IMR-90 (cell line): Measurements from ENCODE around the gene ATG3. TPM values are rescaled to one million over a fixed set of nuclear protein-coding genes. Genes with fewer than 3 reads are reported as not detected.

Experiments used
- ATAC-seq: fragments of 200-7000 bp; cut with Tn5 transposase; 2 replicates; pipeline ENCODE4 v1.9.1; 2020; ENCODE audit warnings: low read depth, mild to moderate bottlenecking, moderate library complexity
- BruUV-seq: library from RNA; stranded (reverse); fragments of 400-500 nt; replicated peaks from 2 replicates; lab custom pipeline; 2021; lab: Mats Ljungman, UMichigan
- CTCF ChIA-PET: fragments of 300-600 bp; formaldehyde crosslinking; extraction: SDS; loops from one replicate; lab custom pipeline; 2021; ENCODE audit warnings: antibody characterized with exemption; lab: Yijun Ruan, JAX
- POLR2A ChIA-PET: fragments of 300-600 bp; sonication (Branson Sonifier 250); formaldehyde crosslinking; loops from one replicate; lab custom pipeline; 2022; ENCODE audit warnings: antibody characterized with exemption; ENCODE audit not compliant: unreplicated experiment; lab: Charles Lee
- DNase-seq: peaks from one replicate; pipeline ENCODE4 v3.0.0; 2013
- H2AFZ ChIP-seq: replicated peaks from 2 replicates; pipeline ENCODE3; 2013; ENCODE audit warnings: low read length, mild to moderate bottlenecking; ENCODE audit not compliant: poor library complexity
- H2AK5ac ChIP-seq: 2 replicates; pipeline ENCODE4 v1.6.1; 2013; ENCODE audit warnings: low read depth, low read length, inconsistent platforms
- H2AK9ac ChIP-seq: replicated peaks from 2 replicates; pipeline ENCODE3; 2013; ENCODE audit warnings: mild to moderate bottlenecking, low read depth, low read length, moderate library complexity; ENCODE audit not compliant: poor library complexity
- H2BK120ac ChIP-seq: 2 replicates; pipeline ENCODE4 v1.6.1; 2013; ENCODE audit warnings: low read depth, low read length, inconsistent platforms
- H2BK15ac ChIP-seq: 3 replicates; pipeline ENCODE4 v1.6.1; 2013; ENCODE audit warnings: low read depth, low read length, inconsistent platforms
- H2BK20ac ChIP-seq: 2 replicates; pipeline ENCODE4 v1.6.1; 2013; ENCODE audit warnings: low read depth, mild to moderate bottlenecking, inconsistent platforms, low read length, moderate library complexity
- H2BK5ac ChIP-seq: 2 replicates; pipeline ENCODE4 v1.6.1; 2013; ENCODE audit warnings: mild to moderate bottlenecking, low read depth, low read length, inconsistent platforms; ENCODE audit not compliant: poor library complexity, severe bottlenecking
- H3K14ac ChIP-seq: replicated peaks from 2 replicates; pipeline ENCODE4 v1.6.1; 2013; ENCODE audit warnings: low read depth, low read length, inconsistent platforms
- H3K18ac ChIP-seq: 2 replicates; pipeline ENCODE4 v1.6.1; 2013; ENCODE audit warnings: low read depth, low read length, control low read depth
- H3K23ac ChIP-seq: 2 replicates; pipeline ENCODE4 v1.6.1; 2013; ENCODE audit warnings: low read depth, low read length, inconsistent platforms
- H3K27ac ChIP-seq: 2 replicates; pipeline ENCODE4 v1.5.1; 2013; ENCODE audit warnings: mild to moderate bottlenecking, control low read depth, low read length; ENCODE audit not compliant: insufficient read depth
- H3K27me3 ChIP-seq: 2 replicates; pipeline ENCODE4 v1.6.1; 2013; ENCODE audit warnings: low read length; ENCODE audit not compliant: control insufficient read depth, insufficient read depth
- H3K36me3 ChIP-seq: 2 replicates; pipeline ENCODE4 v1.6.1; 2013; ENCODE audit warnings: low read length, mixed read lengths; ENCODE audit not compliant: control insufficient read depth, insufficient read depth
- H3K4ac ChIP-seq: 2 replicates; pipeline ENCODE4 v1.6.1; 2013; ENCODE audit warnings: low read depth, low read length, inconsistent platforms
- H3K4me1 ChIP-seq: 2 replicates; pipeline ENCODE4 v1.6.1; 2013; ENCODE audit warnings: low read length, mixed read lengths; ENCODE audit not compliant: control insufficient read depth, insufficient read depth
- H3K4me2 ChIP-seq: 2 replicates; pipeline ENCODE4 v1.6.1; 2013; ENCODE audit warnings: low read depth, mild to moderate bottlenecking, control low read depth, low read length, moderate library complexity
- H3K4me3 ChIP-seq: 2 replicates; pipeline ENCODE4 v1.5.1; 2013; ENCODE audit warnings: low read depth, mild to moderate bottlenecking, control low read depth, low read length, moderate library complexity; ENCODE audit not compliant: insufficient read depth
- H3K56ac ChIP-seq: 2 replicates; pipeline ENCODE4 v1.6.1; 2013; ENCODE audit warnings: low read length, inconsistent platforms; ENCODE audit not compliant: insufficient read depth; ENCODE audit errors: extremely low read depth
- H3K79me1 ChIP-seq, 2 experiments: 2 replicates each; pipeline ENCODE4 v1.6.1; 2013; ENCODE audit warnings: low read length in 2 of 2, inconsistent platforms in 1 of 2, low read depth in 1 of 2
- H3K9ac ChIP-seq: 2 replicates; pipeline ENCODE4 v1.6.1; 2013; ENCODE audit warnings: low read depth, low read length, control low read depth
- H3K9me1 ChIP-seq: 2 replicates; pipeline ENCODE4 v1.6.1; 2013; ENCODE audit warnings: low read length, inconsistent platforms; ENCODE audit not compliant: insufficient read depth
- H3K9me3 ChIP-seq: 2 replicates; pipeline ENCODE4 v1.6.1; 2013; ENCODE audit warnings: low read length; ENCODE audit not compliant: control insufficient read depth, insufficient read depth
- H4K20me1 ChIP-seq: 2 replicates; pipeline ENCODE4 v1.6.1; 2013; ENCODE audit warnings: low read length, inconsistent platforms; ENCODE audit not compliant: insufficient read depth
- H4K5ac ChIP-seq: 2 replicates; pipeline ENCODE4 v1.6.1; 2013; ENCODE audit warnings: mild to moderate bottlenecking, low read depth, low read length, control low read depth
- H4K8ac ChIP-seq, 2 experiments: 2 replicates each; pipeline ENCODE4 v1.6.1; 2013; ENCODE audit warnings: low read depth in 2 of 2, low read length in 2 of 2, control low read depth in 1 of 2, inconsistent platforms in 1 of 2
- H4K91ac ChIP-seq: 2 replicates; pipeline ENCODE4 v1.6.1; 2013; ENCODE audit warnings: low read depth, low read length, inconsistent platforms; ENCODE audit not compliant: insufficient read depth
- CEBPB ChIP-seq: IDR thresholded peaks from 2 replicates; pipeline ENCODE4 v1.6.1; 2012; ENCODE audit warnings: low read depth, low read length, improper control_type of control experiment
- CTCF ChIP-seq: conservative IDR thresholded peaks from 2 replicates; pipeline ENCODE4 v1.5.1; 2012; ENCODE audit warnings: mild to moderate bottlenecking, low read depth, low read length, improper control_type of control experiment
- FOS ChIP-seq: fragments of 150-350 bp; IDR thresholded peaks from 2 replicates; pipeline ENCODE4 v1.6.1; 2016; ENCODE audit warnings: low read depth, low read length
- MXI1 ChIP-seq: IDR thresholded peaks from 2 replicates; pipeline ENCODE4 v1.6.1; 2012; ENCODE audit warnings: low read depth, mild to moderate bottlenecking, low read length, moderate library complexity, borderline replicate concordance
- POLR2A ChIP-seq: IDR thresholded peaks from 2 replicates; pipeline ENCODE4 v1.6.1; 2012; ENCODE audit warnings: mild to moderate bottlenecking, low read depth, low read length
- WGBS, 2 experiments: methylation state at CpG; one replicate each; pipeline versions ENCODE4 v1.1.5 to v1.1.7; 2013; ENCODE audit warnings: missing lambda C conversion rate in 2 of 2; ENCODE audit not compliant: insufficient read length in 1 of 2; ENCODE audit errors: extremely low coverage in 2 of 2; 5-methylcytosine and 5-hydroxymethylcytosine counted together
- dilution Hi-C: fragments of 300-500 bp; cut with HindIII; formaldehyde crosslinking; loops from one replicate; pipeline ENCODE4 v1.14.3; 2018; ENCODE audit warnings: low sequenced_read_pairs; ENCODE audit not compliant: unreplicated experiment
- in situ Hi-C: fragments of 300-500 bp; cut with MboI; formaldehyde crosslinking; loops from 3 replicates; pipeline ENCODE4 v1.14.3; 2019; ENCODE audit warnings: low sequenced_read_pairs, inconsistent platforms, mixed read lengths
- intact Hi-C: fragments of 100-400 bp; cut with micrococcal nuclease; formaldehyde crosslinking; loops from 2 replicates; pipeline ENCODE4 v1.10.0; 2022
- polyA plus RNA-seq, 3 experiments: library from polyadenylated mRNA; depleted of rRNA; stranded (reverse); fragments of >200 nt; gene quantifications; 2 replicates each; pipeline ENCODE4 v1.2.3, GENCODE V29; 2012; ENCODE audit warnings: low replicate concordance in 1 of 3
- total RNA-seq: library from RNA; depleted of rRNA; stranded (reverse); fragments of >200 nt; gene quantifications from 2 replicates; pipeline ENCODE4 v1.2.3, GENCODE V29; 2012

ATG3 gene
- total and polyA plus RNA-seq, 2 of the 4 experiments (the other 2 are of a cell fraction), result 30.8 to 31.7 TPM

DNA sequence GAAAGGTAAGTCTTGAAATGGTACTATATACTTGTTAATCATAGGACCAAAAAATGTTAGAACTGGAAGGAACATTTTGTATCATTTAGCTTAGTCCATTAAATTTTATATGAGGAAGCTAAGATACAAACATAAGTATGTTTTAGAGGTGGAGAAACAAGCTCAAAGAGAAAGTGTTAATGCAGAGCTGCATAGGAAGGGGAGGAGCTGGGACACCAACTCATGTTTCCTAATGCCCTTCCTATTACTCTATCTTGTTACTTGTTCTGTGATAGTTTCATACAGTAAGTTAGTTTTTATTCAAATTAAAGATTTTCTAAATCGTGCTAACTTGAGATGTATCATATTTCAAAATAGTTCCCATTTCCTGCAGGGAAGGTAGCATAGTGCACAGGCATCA, 7.5 kb upstream of the ATG3 start:
- in situ Hi-C loops (no loop called here), dilution Hi-C loops (no loop called here), intact Hi-C loops (no loop called here)
- no peak overlapping the region for H3K4me2 ChIP-seq
- no peaks in the 10 kb centered on the region; a peak in 1 of 4 replicates for H3K79me1 ChIP-seq
- H3K27ac ChIP-seq, result no peak overlapping the region
- CTCF ChIA-PET, result no interaction called here
- POLR2A ChIA-PET, result no interaction called here
- H4K20me1 ChIP-seq, result no peaks in the 10 kb centered on the region
- TF ChIP-seq CEBPB (no peak), CTCF (no peak), POLR2A (no peak), FOS (no peak), MXI1 (no peak)
- WGBS, 2 experiments, result no CpG with 5 or more reads among the region's 1 CpG
- H3K56ac ChIP-seq, result no peak overlapping the region
- H3K4me3 ChIP-seq, result no peak overlapping the region
- ATAC-seq (no peak), DNase-seq (no peak)
- H4K5ac ChIP-seq, result no peak overlapping the region
- H2BK15ac ChIP-seq, result no peak overlapping the region
- H2BK20ac ChIP-seq, result no peak overlapping the region
- peaks cover 10% of the 10 kb centered on the region for H3K36me3 ChIP-seq
- no peak overlapping the region for H2AK9ac ChIP-seq
- no peak overlapping the region for H3K18ac ChIP-seq
- no peak overlapping the region for H3K14ac ChIP-seq
- H2AK5ac ChIP-seq, result no peak overlapping the region
- H3K23ac ChIP-seq, result no peak overlapping the region
- H3K9me1 ChIP-seq, result no peaks in the 10 kb centered on the region
- H3K4ac ChIP-seq, result no peak overlapping the region
- no peaks in the 10 kb centered on the region; the same call in 1 of the 2 replicates for H3K4me1 ChIP-seq
- H3K27me3 ChIP-seq, result no peaks in the 10 kb centered on the region
- no peak overlapping the region for H2BK120ac ChIP-seq
- no peaks in the 10 kb centered on the region for H3K9me3 ChIP-seq
- BruUV-seq, result no TSS peak
- no peak overlapping the region for H2BK5ac ChIP-seq
- no peak overlapping the region for H4K91ac ChIP-seq
- no peak overlapping the region for H2AFZ ChIP-seq
- no peak overlapping the region for H3K9ac ChIP-seq
- H4K8ac ChIP-seq, result no peak overlapping the region
